Endodermal cell (in vitro differentiated cells): ENCODE results near the gene SLC7A14. TPM values are rescaled to one million over a fixed set of nuclear protein-coding genes. Genes with fewer than 3 reads are reported as not detected.

ENCODE experiments used
- DNase-seq: peaks from one replicate; pipeline ENCODE4 v3.0.0-alpha.2; 2017
- H3K27ac ChIP-seq: 2 replicates; pipeline ENCODE4 v1.5.1; 2013; ENCODE audit warnings: mild to moderate bottlenecking, low read depth, low read length, moderate library complexity
- H3K27me3 ChIP-seq: 2 replicates; pipeline ENCODE4 v1.6.1; 2013; ENCODE audit warnings: mild to moderate bottlenecking, low read length, moderate library complexity; ENCODE audit not compliant: insufficient read depth, control insufficient read depth, poor library complexity, severe bottlenecking
- H3K36me3 ChIP-seq: 2 replicates; pipeline ENCODE4 v1.7.0; 2013; ENCODE audit warnings: mild to moderate bottlenecking, low read length, moderate library complexity; ENCODE audit not compliant: control insufficient read depth, insufficient read depth
- H3K4me1 ChIP-seq: one replicate; pipeline ENCODE4 v1.7.0; 2013; ENCODE audit warnings: low read length; ENCODE audit not compliant: control insufficient read depth, insufficient read depth
- H3K4me3 ChIP-seq: 2 replicates; pipeline ENCODE4 v1.5.1; 2013; ENCODE audit warnings: mild to moderate bottlenecking, low read length, moderate library complexity
- H3K9ac ChIP-seq: 2 replicates; pipeline ENCODE4 v1.6.1; 2013; ENCODE audit warnings: mild to moderate bottlenecking, low read length, moderate library complexity; ENCODE audit not compliant: poor library complexity, severe bottlenecking; ENCODE audit errors: extremely low read depth
- H3K9me3 ChIP-seq: 2 replicates; pipeline ENCODE4 v1.6.1; 2013; ENCODE audit warnings: mild to moderate bottlenecking, low read length, moderate library complexity; ENCODE audit not compliant: control insufficient read depth
- H3K27ac Mint-ChIP-seq: 2 replicates; pipeline ENCODE4 v1.8.0; 2020; ENCODE audit warnings: mixed read lengths
- H3K27me3 Mint-ChIP-seq: 2 replicates; pipeline ENCODE4 v1.8.0; 2021; ENCODE audit warnings: mild to moderate bottlenecking, mixed read lengths; ENCODE audit not compliant: insufficient read depth
- H3K36me3 Mint-ChIP-seq: 2 replicates; pipeline ENCODE4 v1.8.0; 2020; ENCODE audit warnings: low read depth, mixed read lengths
- H3K4me1 Mint-ChIP-seq: 2 replicates; pipeline ENCODE4 v1.8.0; 2020; ENCODE audit warnings: mixed read lengths
- H3K4me3 Mint-ChIP-seq: 2 replicates; pipeline ENCODE4 v1.8.0; 2020; ENCODE audit warnings: mild to moderate bottlenecking, moderate library complexity, mixed read lengths
- H3K9me3 Mint-ChIP-seq: 2 replicates; pipeline ENCODE4 v1.8.0; 2020; ENCODE audit warnings: mild to moderate bottlenecking, mixed read lengths
- CTCF ChIP-seq: fragments of 200-600 bp; sonication (generic); conservative IDR thresholded peaks from 2 replicates; pipeline ENCODE4 v1.5.0; 2021; ENCODE audit warnings: antibody characterized with exemption, mild to moderate bottlenecking
- WGBS, 2 experiments: methylation state at CpG; one replicate each; pipeline versions ENCODE4 v1.1.5 to v1.1.7; 2013; ENCODE audit warnings: missing lambda C conversion rate in 2 of 2, mixed read lengths in 1 of 2; ENCODE audit not compliant: insufficient coverage in 1 of 2, insufficient read length in 1 of 2; 5-methylcytosine and 5-hydroxymethylcytosine counted together
- total RNA-seq, 2 donors: library from RNA; stranded (reverse); fragmentation: NEBNext Ultra II Directional in 1 of 2; extraction: Animal tissue kit (Norgen Biotek cat#: 25700) in 1 of 2; gene quantifications; 2 replicates in 1 of 2; 3 replicates in 1 of 2; pipeline ENCODE4 v1.2.1, GENCODE V29; 2021

The SLC7A14 gene
- total RNA-seq, 2 donors from 2014 or later: 0.29 to 0.42 TPM

GRCh38 chr3:170458285-170458684 is 127.6 kb downstream of the SLC7A14 start:
- no peaks in the 10 kb centered on the region for H3K36me3 Mint-ChIP-seq
- H3K4me1 Mint-ChIP-seq: peaks cover 5% of the 10 kb centered on the region
- Histone ChIP-seq H3K4me3 (no peak overlapping the region), H3K27me3 (no peaks in the 10 kb centered on the region), H3K36me3 (no peaks in the 10 kb centered on the region), H3K27ac (no peak overlapping the region), H3K9ac (no peak overlapping the region), H3K4me1 (no peaks in the 10 kb centered on the region), H3K9me3 (no peaks in the 10 kb centered on the region)
- no peaks in the 10 kb centered on the region for H3K27me3 Mint-ChIP-seq
- H3K9me3 Mint-ChIP-seq: peaks cover 1% of the 10 kb centered on the region
- H3K27ac Mint-ChIP-seq: no peak overlapping the region
- WGBS, 2 experiments: 88 to 94% methylated on average over 2 to 4 of the region's 4 CpGs
- no peak overlapping the region for H3K4me3 Mint-ChIP-seq
- no peak for DNase-seq
- no peak for TF ChIP-seq CTCF

GRCh38 chr3:170454509-170454908 is 131.4 kb downstream of the SLC7A14 start:
- Mint-ChIP-seq H3K4me3 (no peak overlapping the region), H3K27me3 (no peaks in the 10 kb centered on the region), H3K36me3 (no peaks in the 10 kb centered on the region), H3K4me1 (peaks cover 4% of the 10 kb centered on the region), H3K9me3 (peaks cover 1% of the 10 kb centered on the region), H3K27ac (no peak overlapping the region)
- no peak for DNase-seq
- no peaks in the 10 kb centered on the region for H3K36me3 ChIP-seq
- no peaks in the 10 kb centered on the region for H3K9me3 ChIP-seq
- no peak overlapping the region for H3K27ac ChIP-seq
- H3K4me3 ChIP-seq: no peak overlapping the region
- no peak for TF ChIP-seq CTCF
- H3K9ac ChIP-seq: no peak overlapping the region
- H3K27me3 ChIP-seq: no peaks in the 10 kb centered on the region
- no peaks in the 10 kb centered on the region for H3K4me1 ChIP-seq
- WGBS, 2 experiments: 89 to 100% methylated on average over 5 to 6 of the region's 6 CpGs

- WGBS, 2 experiments: 100% methylated on average over 2 of the region's 2 CpGs; no CpG with 5 or more reads in 1 of the 2 experiments
- no peaks in the 10 kb centered on the region for H3K9me3 ChIP-seq
- H3K27ac ChIP-seq: no peak overlapping the region
Observed at GRCh38 chr3:170450039-170450438, 135.8 kb downstream of the SLC7A14 start.

More at GRCh38 chr3:170450039-170450438, 135.8 kb downstream of the SLC7A14 start:
- TF ChIP-seq CTCF: no peak
- Histone ChIP-seq H3K27me3 (no peaks in the 10 kb centered on the region), H3K36me3 (no peaks in the 10 kb centered on the region), H3K4me3 (no peak overlapping the region), H3K9ac (no peak overlapping the region), H3K4me1 (no peaks in the 10 kb centered on the region)
- no peak overlapping the region for H3K27ac Mint-ChIP-seq
- peaks cover 2% of the 10 kb centered on the region for H3K27me3 Mint-ChIP-seq
- no peak for DNase-seq
- peaks cover 4% of the 10 kb centered on the region for H3K4me1 Mint-ChIP-seq
- no peaks in the 10 kb centered on the region for H3K36me3 Mint-ChIP-seq
- peaks cover 1% of the 10 kb centered on the region for H3K9me3 Mint-ChIP-seq
- H3K4me3 Mint-ChIP-seq: no peak overlapping the region
